Panc1 (cell line): Measurements from ENCODE around the gene MYO16. TPM values are rescaled to one million over a fixed set of nuclear protein-coding genes. Genes with fewer than 3 reads are reported as not detected.

Experiments
- ATAC-seq: fragments of 200-7000 bp; cut with Tn5 transposase; 2 replicates; pipeline ENCODE4 v1.9.1; 2020; ENCODE audit warnings: mild to moderate bottlenecking, moderate library complexity
- BruUV-seq: library from RNA; stranded (reverse); fragments of 400-500 nt; replicated peaks from 2 replicates; lab custom pipeline; 2021; lab: Mats Ljungman, UMichigan
- CTCF ChIA-PET: fragments of 300-600 bp; sonication (Branson Sonifier 250); formaldehyde crosslinking; loops from one replicate; lab custom pipeline; 2022; ENCODE audit warnings: antibody characterized with exemption; lab: Charles Lee
- POLR2A ChIA-PET: fragments of 300-600 bp; sonication (Branson Sonifier 250); formaldehyde crosslinking; loops from one replicate; lab custom pipeline; 2022; ENCODE audit warnings: antibody characterized with exemption; lab: Charles Lee
- DNase-seq: peaks from one replicate; pipeline ENCODE4 v3.0.0-alpha.2; 2010; ENCODE audit warnings: low read depth, low spot score
- H3K27ac ChIP-seq: 2 replicates; pipeline ENCODE4 v1.5.1; 2011; ENCODE audit warnings: mild to moderate bottlenecking, low read length, inconsistent platforms
- H3K27me3 ChIP-seq: fragments of 200-500 bp; sonication (Bioruptor generic); 2 replicates; pipeline ENCODE4 v1.6.0; 2014; ENCODE audit warnings: low read length, inconsistent platforms; ENCODE audit not compliant: control insufficient read depth, insufficient read depth
- H3K36me3 ChIP-seq: fragments of 200-500 bp; sonication (Bioruptor generic); 2 replicates; pipeline ENCODE4 v1.5.1; 2014; ENCODE audit warnings: inconsistent platforms, mild to moderate bottlenecking, low read length, moderate library complexity; ENCODE audit not compliant: control insufficient read depth, insufficient read depth
- H3K4me1 ChIP-seq: 2 replicates; pipeline ENCODE4 v1.5.1; 2011; ENCODE audit warnings: inconsistent platforms, mild to moderate bottlenecking, low read length, moderate library complexity; ENCODE audit not compliant: control insufficient read depth, insufficient read depth
- H3K4me3 ChIP-seq, 2 experiments: 2 replicates each; pipeline ENCODE4 v1.5.1; 2011 to 2012; ENCODE audit warnings: low read depth in 2 of 2, low read length in 2 of 2, mild to moderate bottlenecking in 2 of 2, inconsistent platforms in 1 of 2, moderate library complexity in 1 of 2
- H3K9me3 ChIP-seq: fragments of 200-500 bp; sonication (Bioruptor generic); 2 replicates; pipeline ENCODE4 v1.5.1; 2014; ENCODE audit warnings: low read depth, mild to moderate bottlenecking, inconsistent platforms, low read length, moderate library complexity; ENCODE audit not compliant: control insufficient read depth, insufficient read depth
- CTCF ChIP-seq: fragments of 450-650 bp; IDR thresholded peaks from 2 replicates; pipeline ENCODE4 v1.5.1; 2017; ENCODE audit warnings: mild to moderate bottlenecking
- POLR2AphosphoS5 ChIP-seq: IDR thresholded peaks from 2 replicates; pipeline ENCODE4 v1.6.1; 2012; ENCODE audit warnings: mild to moderate bottlenecking, low read depth, low read length, moderate library complexity
- REST ChIP-seq, 2 experiments: IDR thresholded peaks; 2 replicates each; pipeline ENCODE4 v1.6.1; 2011 to 2012; ENCODE audit warnings: low read depth in 2 of 2, control low read depth in 1 of 2, low read length in 1 of 2, mild to moderate bottlenecking in 1 of 2, moderate library complexity in 1 of 2; ENCODE audit not compliant: insufficient read depth in 1 of 2
- SIN3A ChIP-seq: IDR thresholded peaks from 2 replicates; pipeline ENCODE4 v1.6.1; 2012; ENCODE audit warnings: low read depth, mild to moderate bottlenecking, low read length, moderate library complexity, borderline replicate concordance; ENCODE audit not compliant: insufficient read depth
- TCF7L2 ChIP-seq: IDR thresholded peaks from 2 replicates; pipeline ENCODE4 v1.6.1; 2011; ENCODE audit warnings: mild to moderate bottlenecking, low read depth, low read length, inconsistent platforms
- in situ Hi-C: cut with HindIII; loops from 2 replicates; pipeline ENCODE4 v1.10.0; 2016; ENCODE audit warnings: low sequenced_read_pairs, low pct_unique_long_range_greater_than_20kb
- intact Hi-C: fragments of 100-400 bp; cut with micrococcal nuclease; formaldehyde crosslinking; loops from one replicate; pipeline ENCODE4 v1.10.0; 2022; ENCODE audit not compliant: unreplicated experiment
- total RNA-seq: library from RNA; stranded (reverse); gene quantifications from one replicate; pipeline ENCODE4 v1.2.1, GENCODE V29; 2021; ENCODE audit not compliant: unreplicated experiment

The MYO16 gene
- total RNA-seq, 1 experiment from 2014 or later: 0.08 TPM

GRCh38 chr13:108981407-108981806, 352.0 kb downstream of the MYO16 start:
- POLR2A ChIA-PET: no interaction called here
- Histone ChIP-seq H3K9me3 (no peaks in the 10 kb centered on the region), H3K36me3 (no peaks in the 10 kb centered on the region), H3K27ac (no peak overlapping the region), H3K4me3 (no peak overlapping the region), H3K4me1 (no peaks in the 10 kb centered on the region), H3K27me3 (no peaks in the 10 kb centered on the region)
- TF ChIP-seq SIN3A: no peak
- no peak for TF ChIP-seq REST (IDR thresholded peaks at IDR 0.05; ENCODE audit: insufficient read depth in 1 of 2, low read depth in 2 of 2, low read length in 1 of 2)
- no peak for TF ChIP-seq CTCF
- TF ChIP-seq POLR2AphosphoS5: no peak
- TF ChIP-seq TCF7L2: no peak
- intact Hi-C loops (no loop called here), in situ Hi-C loops (no loop called here)
- BruUV-seq: no TSS peak
- DNase-seq (no peak), ATAC-seq (no peak)
- CTCF ChIA-PET: no interaction called here

GRCh38 chr13:108983273-108983672, 353.9 kb downstream of the MYO16 start:
- no peak overlapping the region for H3K4me3 ChIP-seq
- DNase-seq: no peak
- H3K4me1 ChIP-seq: no peaks in the 10 kb centered on the region
- CTCF ChIA-PET: no interaction called here
- in situ Hi-C loops (no loop called here), intact Hi-C loops (no loop called here)
- no peak overlapping the region for H3K27ac ChIP-seq
- no TSS peak for BruUV-seq
- no peak for TF ChIP-seq REST (IDR thresholded peaks at IDR 0.05; ENCODE audit: insufficient read depth in 1 of 2, low read depth in 2 of 2, low read length in 1 of 2)
- no peak for TF ChIP-seq CTCF
- no peak for TF ChIP-seq TCF7L2
- TF ChIP-seq POLR2AphosphoS5: no peak
- TF ChIP-seq SIN3A: no peak
- H3K27me3 ChIP-seq: no peaks in the 10 kb centered on the region
- no peaks in the 10 kb centered on the region for H3K9me3 ChIP-seq
- no peak for ATAC-seq
- POLR2A ChIA-PET: no interaction called here
- H3K36me3 ChIP-seq: no peaks in the 10 kb centered on the region
